K562 (cell line): ENCODE measurements around the gene KLK15. TPM values are rescaled to one million over a fixed set of nuclear protein-coding genes. Genes with fewer than 3 reads are reported as not detected.

Source experiments
- ARID1B ChIP-seq: fragments of 450-650 bp; IDR thresholded peaks from 2 replicates; pipeline ENCODE4 v1.6.1; 2016; ENCODE audit warnings: antibody characterized with exemption, mild to moderate bottlenecking, inconsistent platforms
- CHD1 ChIP-seq: fragments of 200-600 bp; sonication (generic); IDR thresholded peaks from one replicate; pipeline ENCODE4 v1.6.1; 2012; ENCODE audit warnings: mild to moderate bottlenecking, moderate library complexity, low read length, inconsistent platforms
- CHD4 ChIP-seq: fragments of 200-600 bp; sonication (generic); IDR thresholded peaks from 3 replicates; pipeline ENCODE4 v1.6.1; 2012; ENCODE audit warnings: low read depth, mild to moderate bottlenecking, mixed read lengths, low read length, inconsistent platforms; ENCODE audit not compliant: insufficient read depth, insufficient replicate concordance, poor library complexity, severe bottlenecking
- CREB3L1 ChIP-seq: fragments of 450-650 bp; IDR thresholded peaks from 2 replicates; pipeline ENCODE4 v1.6.1; 2014; ENCODE audit warnings: low read depth, mild to moderate bottlenecking, moderate library complexity, borderline replicate concordance
- E4F1 ChIP-seq: fragments of 250-450 bp; sonication (Bioruptor Pico); IDR thresholded peaks from 2 replicates; pipeline ENCODE4 v1.5.0; 2021; ENCODE audit warnings: mild to moderate bottlenecking, borderline replicate concordance
- FOXJ2 ChIP-seq: fragments of 200-800 bp; sonication (Bioruptor generic); IDR thresholded peaks from 2 replicates; pipeline ENCODE4 v1.6.1; 2016; ENCODE audit warnings: missing genetic modification characterization, missing compliant biosample characterization
- FOXP1 ChIP-seq: sonication (generic); formaldehyde crosslinking; IDR thresholded peaks from 2 replicates; pipeline ENCODE4 v1.8.0; 2022; ENCODE audit warnings: mild to moderate bottlenecking, missing genetic modification reagents
- HDAC1 ChIP-seq, 2 experiments: fragments of 450-650 bp; IDR thresholded peaks; 2 replicates each; pipeline ENCODE4 v1.6.1; 2016 to 2017; ENCODE audit warnings: inconsistent platforms in 1 of 2, mild to moderate bottlenecking in 1 of 2, moderate library complexity in 1 of 2
- HEY1 ChIP-seq: fragments of 250-450 bp; sonication (Bioruptor Pico); IDR thresholded peaks from 2 replicates; pipeline ENCODE4 v1.5.0; 2020; ENCODE audit warnings: mild to moderate bottlenecking, moderate library complexity, borderline replicate concordance
- HMGXB4 ChIP-seq: sonication (generic); formaldehyde crosslinking; IDR thresholded peaks from 2 replicates; pipeline ENCODE4 v1.8.1; 2023; ENCODE audit warnings: mild to moderate bottlenecking, missing genetic modification reagents
- MLLT1 ChIP-seq, 2 experiments: fragments of 450-650 bp; IDR thresholded peaks; 2 replicates each; pipeline ENCODE4 v1.6.1; 2016
- MXI1 ChIP-seq: IDR thresholded peaks from 2 replicates; pipeline ENCODE4 v1.6.1; 2011; ENCODE audit warnings: low read depth, mild to moderate bottlenecking, improper control_type of control experiment, low read length
- NR3C1 ChIP-seq: sonication (generic); formaldehyde crosslinking; IDR thresholded peaks from 2 replicates; pipeline ENCODE4 v1.8.1; 2022; ENCODE audit warnings: missing genetic modification reagents
- STAT6 ChIP-seq: sonication (generic); formaldehyde crosslinking; IDR thresholded peaks from 2 replicates; pipeline ENCODE4 v1.8.1; 2023; ENCODE audit warnings: mild to moderate bottlenecking, missing genetic modification reagents
- ZBTB17 ChIP-seq: fragments of 450-650 bp; formaldehyde crosslinking; IDR thresholded peaks from 2 replicates; pipeline ENCODE4 v1.4.0; 2020; ENCODE audit warnings: mild to moderate bottlenecking
- ZNF311 ChIP-seq: fragments of 250-450 bp; sonication (Bioruptor Pico); IDR thresholded peaks from 2 replicates; pipeline ENCODE4 v1.4.0; 2020; ENCODE audit warnings: mild to moderate bottlenecking, moderate library complexity
- ZNF507 ChIP-seq: conservative IDR thresholded peaks from 2 replicates; pipeline ENCODE4 v1.6.1; 2017; ENCODE audit warnings: missing genetic modification characterization, missing compliant biosample characterization
- polyA plus RNA-seq, 8 experiments: library from polyadenylated mRNA; depleted of rRNA in 4 of 8; stranded (reverse) in 5 of 8; unstranded in 3 of 8; fragments of >200 nt; fragmentation: Nextera tagmentation in 2 of 8; fragmentation: Illumina TruSeq in 1 of 8; extraction: Ambion mirVana in 2 of 8; extraction: Trizol in 1 of 8; gene quantifications; 2 replicates each; pipeline versions ENCODE4 v1.2.1 to v1.2.3, GENCODE V29; 2011 to 2014; ENCODE audit warnings: inconsistent platforms in 1 of 8, missing spikeins in 1 of 8
- total RNA-seq, 7 experiments: library from RNA; depleted of rRNA in 6 of 7; stranded (reverse); fragments of >200 nt in 6 of 7; fragmentation: Illumina TruSeq in 2 of 7; extraction: Trizol in 2 of 7; gene quantifications; 2 replicates each; pipeline versions ENCODE4 v1.2.1 to v1.2.3, GENCODE V29; 2011 to 2021; ENCODE audit warnings: low replicate concordance in 1 of 7

Gene KLK15
- total and polyA plus RNA-seq, 9 of the 15 experiments (the other 6 are each of a cell fraction or from before 2014, with no cell fraction given), result not detected

- TF ChIP-seq HMGXB4 (peak; percentile 85; the same call in 1 of the 2 replicates), MLLT1 (IDR thresholded peaks at IDR 0.05) (peak in 1 of 2 experiments; percentile 41; a peak in 2 of 4 replicates), STAT6 (CRISPR knock-in tag) (no peak), ARID1B (peak; percentile 23; the same call in 1 of the 2 replicates), CREB3L1 (peak; percentile 71; the same call in 1 of the 2 replicates), MXI1 (no peak), ZBTB17 (CRISPR knock-in tag) (no peak), CHD4 (no peak), NR3C1 (CRISPR knock-in tag) (no peak), CHD1 (no peak), FOXP1 (CRISPR knock-in tag) (no peak; the same call in 1 of the 2 replicates), ZNF507 (tag) (no peak), E4F1 (CRISPR knock-in tag) (no peak), HEY1 (CRISPR knock-in tag) (no peak), HDAC1 (IDR thresholded peaks at IDR 0.05) (0 out of 4 replicates have a peak, but pooled peaks of 1 of the 2 experiments have one; percentile 34), FOXJ2 (no peak), ZNF311 (CRISPR knock-in tag) (no peak)
Measured at GRCh38 chr19:50870417-50871089, 37.2 kb upstream of the KLK15 start (continued).
